Suprapubic skin (tissue), 4 donors: ENCODE data around the gene TEX36. TPM values are rescaled to one million over a fixed set of nuclear protein-coding genes. Genes with fewer than 3 reads are reported as not detected.
"Not testable (repeated sequence)": the region's sequence is repeated elsewhere in the genome, so short reads cannot be mapped to it uniquely, and the experiment has no call there.

Source experiments
- DNase-seq, 2 donors: peaks; one replicate each; pipeline ENCODE4 v3.0.0-alpha.2; 2019; ENCODE audit warnings: low spot score in 2 of 2
- H3K27ac ChIP-seq: fragments of 200-600 bp; sonication (generic); one replicate; pipeline ENCODE4 v1.5.1; 2019
- H3K27me3 ChIP-seq: fragments of 200-600 bp; sonication (generic); one replicate; pipeline ENCODE4 v1.5.1; 2019
- H3K36me3 ChIP-seq: fragments of 200-600 bp; sonication (generic); one replicate; pipeline ENCODE4 v1.5.1; 2019
- H3K4me1 ChIP-seq: fragments of 200-600 bp; sonication (generic); one replicate; pipeline ENCODE4 v1.5.1; 2019
- H3K4me3 ChIP-seq: fragments of 200-600 bp; sonication (generic); one replicate; pipeline ENCODE4 v1.5.1; 2019; ENCODE audit warnings: mild to moderate bottlenecking
- H3K9me3 ChIP-seq: fragments of 200-600 bp; sonication (generic); one replicate; pipeline ENCODE4 v1.5.1; 2019
- CTCF ChIP-seq, 2 donors: fragments of 200-600 bp in 1 of 2; fragments of 450-650 bp in 1 of 2; sonication (generic) in 1 of 2; IDR thresholded peaks; one replicate each; pipeline ENCODE4 v1.5.1; 2016 to 2019; ENCODE audit warnings: antibody characterized with exemption in 2 of 2, mild to moderate bottlenecking in 1 of 2, moderate library complexity in 1 of 2
- EP300 ChIP-seq: sonication (generic); formaldehyde crosslinking; IDR thresholded peaks from one replicate; pipeline ENCODE4 v1.6.1; 2017; ENCODE audit warnings: antibody characterized with exemption
- POLR2A ChIP-seq, 2 donors: fragments of 450-650 bp; IDR thresholded peaks; one replicate each; pipeline ENCODE4 v1.6.1; 2017; ENCODE audit warnings: antibody characterized with exemption in 2 of 2, mild to moderate bottlenecking in 2 of 2, moderate library complexity in 2 of 2
- POLR2AphosphoS5 ChIP-seq, 3 donors: sonication (generic); formaldehyde crosslinking; IDR thresholded peaks; one replicate each; pipeline ENCODE4 v1.6.1; 2017; ENCODE audit warnings: antibody characterized with exemption in 3 of 3
- WGBS: methylation state at CpG from one replicate; pipeline ENCODE4 v1.1.5; 2018; 5-methylcytosine and 5-hydroxymethylcytosine counted together
- total RNA-seq, 4 donors: library from RNA; depleted of rRNA; stranded (reverse); fragments of >200 nt; gene quantifications; one replicate each; pipeline ENCODE4 v1.1.0, GENCODE V29; 2016

Gene TEX36
- total RNA-seq, 4 donors from 2014 or later, result not detected

- no peak for DNase-seq
- no peak overlapping the region for H3K27ac ChIP-seq
- TF ChIP-seq EP300, result no peak
- no peak for TF ChIP-seq POLR2AphosphoS5 (IDR thresholded peaks at IDR 0.05)
- no peak for TF ChIP-seq POLR2A (IDR thresholded peaks at IDR 0.05)
- TF ChIP-seq CTCF (IDR thresholded peaks at IDR 0.05), result no peak
- peaks cover 19% of the 10 kb centered on the region for H3K27me3 ChIP-seq
- H3K4me3 ChIP-seq, result no peak overlapping the region
- no peaks in the 10 kb centered on the region for H3K9me3 ChIP-seq
- H3K4me1 ChIP-seq, result no peaks in the 10 kb centered on the region
- H3K36me3 ChIP-seq, result no peaks in the 10 kb centered on the region
- 86% methylated on average over 7 of the region's 7 CpGs for WGBS
Observed at GRCh38 chr10:125624800-125625199, 58.2 kb downstream of the TEX36 start.

GRCh38 chr10:125621052-125621451 is 61.9 kb downstream of the TEX36 start:
- no peaks in the 10 kb centered on the region for H3K36me3 ChIP-seq
- no peaks in the 10 kb centered on the region for H3K4me1 ChIP-seq
- peaks cover 14% of the 10 kb centered on the region for H3K27me3 ChIP-seq
- H3K27ac ChIP-seq, result no peak overlapping the region
- no peaks in the 10 kb centered on the region for H3K9me3 ChIP-seq
- WGBS, result 94% methylated on average over 4 of the region's 4 CpGs
- no peak overlapping the region for H3K4me3 ChIP-seq
- no peak for DNase-seq
- TF ChIP-seq POLR2A (IDR thresholded peaks at IDR 0.05), result no peak
- TF ChIP-seq EP300, result no peak
- no peak for TF ChIP-seq CTCF (IDR thresholded peaks at IDR 0.05)
- TF ChIP-seq POLR2AphosphoS5 (IDR thresholded peaks at IDR 0.05), result no peak

- WGBS, result 90% methylated on average over 1 of the region's 1 CpG
- Histone ChIP-seq H3K9me3 (no peaks in the 10 kb centered on the region), H3K27me3 (peaks cover 8% of the 10 kb centered on the region), H3K27ac (no peak overlapping the region), H3K4me1 (no peaks in the 10 kb centered on the region), H3K36me3 (no peaks in the 10 kb centered on the region), H3K4me3 (no peak overlapping the region)
- TF ChIP-seq POLR2A (IDR thresholded peaks at IDR 0.05), result no peak
- DNase-seq, result no peak
Observed at GRCh38 chr10:125620401-125620800, 62.6 kb downstream of the TEX36 start.

- not testable (repeated sequence) for H3K4me1 ChIP-seq, DNase-seq, H3K4me3 ChIP-seq, H3K27ac ChIP-seq, H3K36me3 ChIP-seq, H3K27me3 ChIP-seq, H3K9me3 ChIP-seq
- 94% methylated on average over 8 of the region's 8 CpGs for WGBS
Observed at GRCh38 chr10:125613062-125613461, 69.9 kb downstream of the TEX36 start.

GRCh38 chr10:125611756-125612155 is 71.2 kb downstream of the TEX36 start:
- TF ChIP-seq POLR2AphosphoS5 (IDR thresholded peaks at IDR 0.05) (no peak), CTCF (IDR thresholded peaks at IDR 0.05) (no peak), EP300 (no peak), POLR2A (IDR thresholded peaks at IDR 0.05) (no peak)
- Histone ChIP-seq H3K9me3 (no peaks in the 10 kb centered on the region), H3K27ac (no peak overlapping the region), H3K4me1 (no peaks in the 10 kb centered on the region), H3K36me3 (no peaks in the 10 kb centered on the region), H3K4me3 (no peak overlapping the region), H3K27me3 (no peaks in the 10 kb centered on the region)
- 83% methylated on average over 1 of the region's 1 CpG for WGBS
- DNase-seq, result no peak

- no peak overlapping the region for H3K27ac ChIP-seq
- H3K9me3 ChIP-seq, result no peaks in the 10 kb centered on the region
- H3K36me3 ChIP-seq, result no peaks in the 10 kb centered on the region
- no peaks in the 10 kb centered on the region for H3K4me1 ChIP-seq
- H3K27me3 ChIP-seq, result no peaks in the 10 kb centered on the region
- H3K4me3 ChIP-seq, result no peak overlapping the region
- no peak for TF ChIP-seq CTCF (IDR thresholded peaks at IDR 0.05)
- no peak for TF ChIP-seq EP300
- no peak for TF ChIP-seq POLR2A (IDR thresholded peaks at IDR 0.05)
- DNase-seq, result no peak
- 63% methylated on average over 2 of the region's 2 CpGs for WGBS
Observed at GRCh38 chr10:125611216-125611615, 71.7 kb downstream of the TEX36 start.
